ENCODE measurements around the gene ALOXE3. TPM values are rescaled to one million over a fixed set of nuclear protein-coding genes. Genes with fewer than 3 reads are reported as not detected.

ALOXE3 gene
- total and polyA plus RNA-seq, 2 experiments from 2014 or later, result 0.10 to 0.27 TPM

- no peaks in the 10 kb centered on the region for H3K27me3 ChIP-seq (ENCODE audit: insufficient read depth)
- H2AFZ ChIP-seq, result no peak overlapping the region
- no peaks in the 10 kb centered on the region for H3K4me1 ChIP-seq (ENCODE audit: insufficient read depth)
- H3K9me2 ChIP-seq (ENCODE audit: insufficient read depth), result no peaks in the 10 kb centered on the region
- H3F3A ChIP-seq (replicated peaks; ENCODE audit: low read depth), result 0 out of 2 replicates have a peak, but pooled peaks cover 6% of the 10 kb centered on the region
- Mint-ChIP-seq H3K27ac (no peak overlapping the region), H3K27me3 (ENCODE audit: insufficient read depth, low read depth, poor library complexity) (peaks cover 7% of the 10 kb centered on the region), H3K4me3 (no peak overlapping the region), H3K36me3 (ENCODE audit: low read depth) (peaks cover 51% of the 10 kb centered on the region), H3K4me1 (no peaks in the 10 kb centered on the region), H3K9me3 (no peaks in the 10 kb centered on the region)
- no peaks in the 10 kb centered on the region; the same call in 1 of the 2 replicates for H4K20me1 ChIP-seq (replicated peaks; ENCODE audit: insufficient read depth)
- DNase-seq (ENCODE audit: low spot score) (no peak), ATAC-seq (no peak)
- peaks cover 4% of the 10 kb centered on the region; the same call in 1 of the 2 replicates for H3K79me2 ChIP-seq (replicated peaks; ENCODE audit: insufficient read depth)
- H3K4me2 ChIP-seq, result no peak overlapping the region
- H3K27ac ChIP-seq (ENCODE audit: low read depth), result no peak overlapping the region
- H3K4me3 ChIP-seq, result no peak overlapping the region
- TF ChIP-seq NANOG (IDR thresholded peaks at IDR 0.05; ENCODE audit: borderline replicate concordance) (no peak), CTCF (conservative IDR thresholded peaks at IDR 0.05; ENCODE audit: low read depth in 2 of 2) (no peak), POLR2AphosphoS5 (IDR thresholded peaks at IDR 0.05; ENCODE audit: low read depth) (no peak), EZH2phosphoT487 (IDR thresholded peaks at IDR 0.05; ENCODE audit: unreplicated experiment) (no peak), ZNF331 (CRISPR knock-in tag; IDR thresholded peaks at IDR 0.05; ENCODE audit: low read depth) (no peak), EZH2 (IDR thresholded peaks at IDR 0.05; ENCODE audit: low read depth, unreplicated experiment) (no peak), ZNF114 (CRISPR knock-in tag; IDR thresholded peaks at IDR 0.05) (no peak), ZNF462 (CRISPR knock-in tag; IDR thresholded peaks at IDR 0.05) (no peak), STAT1 (IDR thresholded peaks at IDR 0.05; ENCODE audit: unreplicated experiment) (no peak), ETS1 (IDR thresholded peaks at IDR 0.05) (no peak), JUNB (IDR thresholded peaks at IDR 0.05; ENCODE audit: unreplicated experiment) (no peak), CREB1 (CRISPR knock-in tag; IDR thresholded peaks at IDR 0.05; ENCODE audit: low read depth) (no peak), REST (IDR thresholded peaks at IDR 0.05; ENCODE audit: unreplicated experiment) (no peak)
- H3K36me3 ChIP-seq (ENCODE audit: insufficient read depth), result peaks cover 3% of the 10 kb centered on the region; the same call in 1 of the 2 replicates
These were observed 27.5 kb upstream of the ALOXE3 start for GRCh38 chr17:8145811-8146210.

Measured in GM23338 (cell line).